ENCODE measurements around the gene ATP8B4. TPM values are rescaled to one million over a fixed set of nuclear protein-coding genes. Genes with fewer than 3 reads are reported as not detected.

ATP8B4 gene
- total and polyA plus RNA-seq, 10 of the 15 experiments (the other 5 are each of a cell fraction or from before 2014, with no cell fraction given), result 0.02 to 0.94 (median 0.19) TPM

- BruUV-seq (replicated peaks), result no TSS peak
- FAIRE-seq (no peak), ATAC-seq (no peak), DNase-seq (ENCODE audit: low read depth, low spot score) (no peak)
- in situ Hi-C loops (cut with MboI), result no loop called here
- H3K9ac ChIP-seq (ENCODE audit: control insufficient read depth, insufficient read depth, low read length), result no peak overlapping the region
- H3K9me3 ChIP-seq (replicated peaks; ENCODE audit: control insufficient read depth, insufficient read depth, low read length), result no peaks in the 10 kb centered on the region
- ChIA-PET POLR2A (interaction anchor here (0.5 kb wide), 1 partner anchor 171 kb away, joined by 4 read pairs; no protein-coding TSS in a partner anchor), CTCF (no interaction called here), RAD21 (ENCODE audit: unreplicated experiment) (no interaction called here), SMC1A (ENCODE audit: uncharacterized antibody, unreplicated experiment) (interaction anchor here (1.1 kb wide), 1 partner anchor 12 kb away, joined by 5 read pairs; no protein-coding TSS in a partner anchor)
- intact Hi-C loops (cut with micrococcal nuclease; ENCODE audit: unreplicated experiment), result no loop called here
- no peak overlapping the region for H3K27ac ChIP-seq (ENCODE audit: control insufficient read depth, insufficient read depth)
- no peaks in the 10 kb centered on the region for H3K79me2 ChIP-seq (ENCODE audit: control insufficient read depth, insufficient read depth, low read length)
- no peak overlapping the region for H3K4me3 ChIP-seq
- no peak overlapping the region for H3K4me2 ChIP-seq (ENCODE audit: control insufficient read depth, insufficient read depth)
- no peaks in the 10 kb centered on the region for H4K20me1 ChIP-seq (ENCODE audit: control insufficient read depth, insufficient read depth)
- no peaks in the 10 kb centered on the region for H3K4me1 ChIP-seq (ENCODE audit: control insufficient read depth, insufficient read depth, low read length)
- WGBS (ENCODE audit: insufficient coverage, insufficient replicate concordance, low lambda C conversion rate, missing lambda C conversion rate), result 6% methylated on average over 3 of the region's 3 CpGs
- H3K27me3 ChIP-seq (replicated peaks in 1 of 2; ENCODE audit: control insufficient read depth in 2 of 2, insufficient read depth in 2 of 2, low read length in 1 of 2), result no peaks in the 10 kb centered on the region
- no peaks in the 10 kb centered on the region for H3K36me3 ChIP-seq (ENCODE audit: control insufficient read depth in 2 of 2, insufficient read depth in 2 of 2, low read length in 1 of 2)
- no peak overlapping the region for H2AFZ ChIP-seq (ENCODE audit: control insufficient read depth, low read depth, low read length)
- no peak for TF ChIP-seq ETV6 (conservative IDR thresholded peaks at IDR 0.05 in 1 of 2, IDR thresholded peaks at IDR 0.05 in 1 of 2; ENCODE audit: borderline replicate concordance in 1 of 2, low read depth in 1 of 2)
- TF ChIP-seq MTA2 (IDR thresholded peaks at IDR 0.05; ENCODE audit: low read depth), result no peak
- no peak for TF ChIP-seq RCOR1 (conservative IDR thresholded peaks at IDR 0.05; ENCODE audit: low read depth, low read length)
- no peak for TF ChIP-seq BCLAF1 (IDR thresholded peaks at IDR 0.05)
- no peak for TF ChIP-seq ASH2L (IDR thresholded peaks at IDR 0.05; ENCODE audit: borderline replicate concordance, low read depth)
- TF ChIP-seq RFX5 (IDR thresholded peaks at IDR 0.05; ENCODE audit: low read depth, low read length), result no peak
- TF ChIP-seq TCF12 (IDR thresholded peaks at IDR 0.05; ENCODE audit: low read depth, low read length), result no peak
- TF ChIP-seq SMC3 (IDR thresholded peaks at IDR 0.05; ENCODE audit: borderline replicate concordance, low read length), result no peak
- TF ChIP-seq NFXL1 (IDR thresholded peaks at IDR 0.05; ENCODE audit: borderline replicate concordance), result no peak
- TF ChIP-seq, protein P1, sequence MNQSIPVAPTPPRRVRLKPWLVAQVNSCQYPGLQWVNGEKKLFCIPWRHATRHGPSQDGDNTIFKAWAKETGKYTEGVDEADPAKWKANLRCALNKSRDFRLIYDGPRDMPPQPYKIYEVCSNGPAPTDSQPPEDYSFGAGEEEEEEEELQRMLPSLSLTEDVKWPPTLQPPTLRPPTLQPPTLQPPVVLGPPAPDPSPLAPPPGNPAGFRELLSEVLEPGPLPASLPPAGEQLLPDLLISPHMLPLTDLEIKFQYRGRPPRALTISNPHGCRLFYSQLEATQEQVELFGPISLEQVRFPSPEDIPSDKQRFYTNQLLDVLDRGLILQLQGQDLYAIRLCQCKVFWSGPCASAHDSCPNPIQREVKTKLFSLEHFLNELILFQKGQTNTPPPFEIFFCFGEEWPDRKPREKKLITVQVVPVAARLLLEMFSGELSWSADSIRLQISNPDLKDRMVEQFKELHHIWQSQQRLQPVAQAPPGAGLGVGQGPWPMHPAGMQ (IDR thresholded peaks at IDR 0.05; ENCODE audit: borderline replicate concordance), result no peak
- TF ChIP-seq PAX8 (IDR thresholded peaks at IDR 0.05), result no peak
- no peak for TF ChIP-seq TAF1 (IDR thresholded peaks at IDR 0.05; ENCODE audit: borderline replicate concordance, low read depth, low read length)
- no peak for TF ChIP-seq ZBTB40 (IDR thresholded peaks at IDR 0.05; ENCODE audit: borderline replicate concordance)
- no peak for TF ChIP-seq NFYA (IDR thresholded peaks at IDR 0.05; ENCODE audit: borderline replicate concordance, low read depth, low read length)
These were observed 255.4 kb downstream of the ATP8B4 start for GRCh38 chr15:49863431-49864224.

Measured in GM12878 (cell line).